ENCODE data around the gene KRT76. TPM values are rescaled to one million over a fixed set of nuclear protein-coding genes. Genes with fewer than 3 reads are reported as not detected.

Gene KRT76
- polyA plus RNA-seq, 1 donor (not counting 4 experiments of a cell fraction or from before 2014, with no cell fraction given) = not detected

DNA sequence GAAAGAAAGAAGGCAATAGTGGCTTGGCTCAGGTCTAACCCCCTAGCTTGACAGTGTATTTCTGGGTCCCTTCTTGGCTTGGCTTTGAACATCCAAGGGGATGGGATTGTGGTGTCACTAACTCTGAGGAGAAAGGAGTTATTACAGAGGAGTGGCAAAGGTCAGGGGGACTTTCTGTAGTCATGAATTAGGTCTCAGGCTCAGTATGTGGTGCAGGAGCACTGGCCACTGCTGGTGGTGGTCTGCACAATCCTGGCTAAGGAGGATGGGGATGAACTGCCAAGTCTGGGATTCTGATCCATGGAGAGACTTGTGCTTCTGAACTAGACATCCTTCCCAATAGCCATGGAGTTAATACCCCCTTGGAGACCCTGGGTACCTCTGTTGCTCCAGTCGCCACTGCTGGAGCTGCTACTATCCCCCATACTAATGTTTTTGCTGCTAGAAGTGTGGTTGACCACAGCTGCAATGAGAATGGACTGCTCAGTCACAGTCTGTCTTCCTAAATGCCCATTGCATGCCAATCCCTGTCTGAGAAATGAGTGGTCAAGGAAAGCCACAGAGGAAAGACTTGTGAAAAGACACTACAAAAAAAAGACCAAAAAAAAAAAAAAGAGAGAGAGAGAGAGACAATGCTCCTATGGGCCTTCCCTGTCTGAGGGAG, 32.5 kb downstream of the KRT76 start:
- Histone ChIP-seq H3K4me3 (ENCODE audit: control insufficient read depth in 2 of 3, extremely low read depth in 1 of 3, insufficient read depth in 2 of 3, low read depth in 1 of 3, low read length in 3 of 3) (no peak overlapping the region), H3K27ac (ENCODE audit: control insufficient read depth, insufficient read depth, low read length) (no peak overlapping the region), H3K9me1 (ENCODE audit: control insufficient read depth, extremely low read depth, insufficient read depth, low read length) (peaks cover 3% of the 10 kb centered on the region), H3K79me2 (ENCODE audit: control insufficient read depth, insufficient read depth, low read length) (no peaks in the 10 kb centered on the region), H3K9me3 (ENCODE audit: control insufficient read depth, low read depth, low read length) (no peaks in the 10 kb centered on the region), H3K36me3 (ENCODE audit: control insufficient read depth in 2 of 2, extremely low read depth in 1 of 2, insufficient read depth in 2 of 2, low read length in 2 of 2) (no peaks in the 10 kb centered on the region), H3K27me3 (ENCODE audit: control insufficient read depth, extremely low read depth, insufficient read depth, low read length) (peaks cover 5% of the 10 kb centered on the region), H3K4me2 (ENCODE audit: control insufficient read depth, extremely low read depth, insufficient read depth, low read depth, low read length) (no peak overlapping the region), H3K9ac (ENCODE audit: control insufficient read depth, extremely low read depth, insufficient read depth, low read length) (no peak overlapping the region), H4K20me1 (ENCODE audit: control insufficient read depth, extremely low read depth, insufficient read depth, low read length) (no peaks in the 10 kb centered on the region), H3K4me1 (ENCODE audit: control insufficient read depth, extremely low read depth, insufficient read depth, low read length) (no peaks in the 10 kb centered on the region), H2AFZ (ENCODE audit: control insufficient read depth, low read length) (no peak overlapping the region)
- DNase-seq (ENCODE audit: low read depth, low spot score) (no peak), FAIRE-seq (no peak)
- dilution Hi-C loops (cut with MboI; ENCODE audit: extremely low pct_ligation_motif_present, low sequenced_read_pairs) = no loop called here
- TF ChIP-seq EZH2 (IDR thresholded peaks at IDR 0.05; ENCODE audit: low read length) = no peak
- TF ChIP-seq, protein P1, sequence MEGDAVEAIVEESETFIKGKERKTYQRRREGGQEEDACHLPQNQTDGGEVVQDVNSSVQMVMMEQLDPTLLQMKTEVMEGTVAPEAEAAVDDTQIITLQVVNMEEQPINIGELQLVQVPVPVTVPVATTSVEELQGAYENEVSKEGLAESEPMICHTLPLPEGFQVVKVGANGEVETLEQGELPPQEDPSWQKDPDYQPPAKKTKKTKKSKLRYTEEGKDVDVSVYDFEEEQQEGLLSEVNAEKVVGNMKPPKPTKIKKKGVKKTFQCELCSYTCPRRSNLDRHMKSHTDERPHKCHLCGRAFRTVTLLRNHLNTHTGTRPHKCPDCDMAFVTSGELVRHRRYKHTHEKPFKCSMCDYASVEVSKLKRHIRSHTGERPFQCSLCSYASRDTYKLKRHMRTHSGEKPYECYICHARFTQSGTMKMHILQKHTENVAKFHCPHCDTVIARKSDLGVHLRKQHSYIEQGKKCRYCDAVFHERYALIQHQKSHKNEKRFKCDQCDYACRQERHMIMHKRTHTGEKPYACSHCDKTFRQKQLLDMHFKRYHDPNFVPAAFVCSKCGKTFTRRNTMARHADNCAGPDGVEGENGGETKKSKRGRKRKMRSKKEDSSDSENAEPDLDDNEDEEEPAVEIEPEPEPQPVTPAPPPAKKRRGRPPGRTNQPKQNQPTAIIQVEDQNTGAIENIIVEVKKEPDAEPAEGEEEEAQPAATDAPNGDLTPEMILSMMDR (optimal IDR thresholded peaks at IDR 0.05 in 1 of 3, IDR thresholded peaks at IDR 0.05 in 1 of 3, conservative IDR thresholded peaks at IDR 0.05 in 1 of 3; ENCODE audit: extremely low read depth in 1 of 3, insufficient read depth in 2 of 3, low read length in 3 of 3) = no peak

DNA sequence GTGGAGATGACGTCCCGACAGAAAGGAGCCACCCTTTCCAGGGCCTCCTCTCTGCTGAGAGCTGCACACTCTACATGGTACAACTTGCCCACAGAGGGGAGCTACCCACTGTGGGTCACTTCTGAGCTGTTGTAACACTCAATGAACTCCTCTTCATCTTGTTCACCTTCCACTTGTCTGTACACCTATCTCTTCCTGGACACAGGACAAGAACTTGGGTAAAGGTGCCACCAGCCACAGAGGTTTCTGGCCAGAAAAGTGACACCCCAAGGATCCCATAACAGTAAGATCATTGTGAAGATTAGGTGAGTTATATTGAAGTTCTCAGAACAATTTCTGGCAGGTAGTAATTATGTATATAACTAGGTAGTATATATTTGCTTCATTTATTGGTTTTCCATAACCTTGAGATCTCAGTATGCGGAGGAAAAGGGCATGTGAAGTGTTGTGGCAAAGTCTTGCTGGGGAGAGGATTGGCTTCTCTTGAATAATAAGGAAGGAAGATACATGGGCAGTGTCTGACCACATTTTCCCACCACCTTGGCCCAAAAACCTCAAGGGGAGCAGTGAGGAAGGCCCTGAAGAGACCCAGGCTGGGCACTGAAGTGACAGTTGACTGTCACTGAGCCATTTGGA, 34.2 kb downstream of the KRT76 start:
- FAIRE-seq (no peak), DNase-seq (ENCODE audit: low read depth, low spot score) (no peak)
- H4K20me1 ChIP-seq (ENCODE audit: control insufficient read depth, extremely low read depth, insufficient read depth, low read length) = no peaks in the 10 kb centered on the region
- H3K4me2 ChIP-seq (ENCODE audit: control insufficient read depth, extremely low read depth, insufficient read depth, low read depth, low read length) = no peak overlapping the region
- H3K9me3 ChIP-seq (ENCODE audit: control insufficient read depth, low read depth, low read length) = no peaks in the 10 kb centered on the region
- H3K9ac ChIP-seq (ENCODE audit: control insufficient read depth, extremely low read depth, insufficient read depth, low read length) = no peak overlapping the region
- H2AFZ ChIP-seq (ENCODE audit: control insufficient read depth, low read length) = no peak overlapping the region
- H3K36me3 ChIP-seq (ENCODE audit: control insufficient read depth in 2 of 2, extremely low read depth in 1 of 2, insufficient read depth in 2 of 2, low read length in 2 of 2) = no peaks in the 10 kb centered on the region
- H3K27me3 ChIP-seq (ENCODE audit: control insufficient read depth, extremely low read depth, insufficient read depth, low read length) = peaks cover 5% of the 10 kb centered on the region
- H3K27ac ChIP-seq (ENCODE audit: control insufficient read depth, insufficient read depth, low read length) = no peak overlapping the region
- no peaks in the 10 kb centered on the region for H3K79me2 ChIP-seq (ENCODE audit: control insufficient read depth, insufficient read depth, low read length)
- no peak overlapping the region for H3K4me3 ChIP-seq (ENCODE audit: control insufficient read depth in 2 of 3, extremely low read depth in 1 of 3, insufficient read depth in 2 of 3, low read depth in 1 of 3, low read length in 3 of 3)
- dilution Hi-C loops (cut with MboI; ENCODE audit: extremely low pct_ligation_motif_present, low sequenced_read_pairs) = no loop called here
- H3K9me1 ChIP-seq (ENCODE audit: control insufficient read depth, extremely low read depth, insufficient read depth, low read length) = peaks cover 3% of the 10 kb centered on the region
- no peaks in the 10 kb centered on the region for H3K4me1 ChIP-seq (ENCODE audit: control insufficient read depth, extremely low read depth, insufficient read depth, low read length)
- TF ChIP-seq, protein P1 (optimal IDR thresholded peaks at IDR 0.05 in 1 of 3, IDR thresholded peaks at IDR 0.05 in 1 of 3, conservative IDR thresholded peaks at IDR 0.05 in 1 of 3; ENCODE audit: extremely low read depth in 1 of 3, insufficient read depth in 2 of 3, low read length in 3 of 3) = no peak
- no peak for TF ChIP-seq EZH2 (IDR thresholded peaks at IDR 0.05; ENCODE audit: low read length)
